ENCODE measurements around the gene TTLL9.
"Not testable (repeated sequence)": the region's sequence is repeated elsewhere in the genome, so short reads cannot be mapped to it uniquely, and the experiment has no call there.

TTLL9 gene

DNA sequence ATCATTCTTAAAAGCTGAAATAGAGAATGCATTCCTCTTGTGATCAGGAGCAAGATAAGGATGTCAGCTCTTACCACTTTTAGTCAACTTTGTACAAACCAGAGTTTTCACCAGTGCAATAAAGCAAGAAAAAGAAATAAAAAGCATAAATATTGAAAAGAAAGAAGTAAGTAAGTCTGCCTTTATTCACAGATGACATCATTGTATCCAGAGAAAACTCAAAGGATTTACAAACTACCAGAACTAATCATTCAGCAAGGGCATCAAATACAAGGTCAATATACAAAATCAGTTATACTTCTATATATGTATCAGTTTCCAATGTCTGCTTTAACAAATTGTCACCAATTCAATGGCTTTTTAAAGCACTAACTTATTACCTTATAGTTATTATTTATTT, 13.4 kb downstream of the TTLL9 start:
- DNase-seq, result no peak

DNA sequence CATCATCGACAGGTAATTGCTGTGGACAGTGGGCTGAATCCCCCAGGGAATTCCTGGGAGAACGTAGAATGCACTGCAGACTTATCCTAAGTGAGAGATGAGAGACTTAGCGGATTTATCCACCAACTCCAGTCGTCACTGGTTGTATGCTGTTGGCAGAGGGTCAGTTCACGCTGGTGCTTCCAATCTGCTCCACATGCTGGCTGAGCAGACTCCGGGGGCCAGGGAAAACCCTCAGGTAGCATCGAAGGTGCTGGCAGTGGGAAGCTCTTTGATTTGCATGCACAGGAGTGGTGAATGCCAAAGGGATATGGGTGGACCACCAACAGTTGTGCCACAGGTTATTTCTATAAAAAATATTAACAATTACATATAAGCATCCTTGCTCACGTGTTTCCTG, 20.2 kb downstream of the TTLL9 start:
- no peak for DNase-seq

DNA sequence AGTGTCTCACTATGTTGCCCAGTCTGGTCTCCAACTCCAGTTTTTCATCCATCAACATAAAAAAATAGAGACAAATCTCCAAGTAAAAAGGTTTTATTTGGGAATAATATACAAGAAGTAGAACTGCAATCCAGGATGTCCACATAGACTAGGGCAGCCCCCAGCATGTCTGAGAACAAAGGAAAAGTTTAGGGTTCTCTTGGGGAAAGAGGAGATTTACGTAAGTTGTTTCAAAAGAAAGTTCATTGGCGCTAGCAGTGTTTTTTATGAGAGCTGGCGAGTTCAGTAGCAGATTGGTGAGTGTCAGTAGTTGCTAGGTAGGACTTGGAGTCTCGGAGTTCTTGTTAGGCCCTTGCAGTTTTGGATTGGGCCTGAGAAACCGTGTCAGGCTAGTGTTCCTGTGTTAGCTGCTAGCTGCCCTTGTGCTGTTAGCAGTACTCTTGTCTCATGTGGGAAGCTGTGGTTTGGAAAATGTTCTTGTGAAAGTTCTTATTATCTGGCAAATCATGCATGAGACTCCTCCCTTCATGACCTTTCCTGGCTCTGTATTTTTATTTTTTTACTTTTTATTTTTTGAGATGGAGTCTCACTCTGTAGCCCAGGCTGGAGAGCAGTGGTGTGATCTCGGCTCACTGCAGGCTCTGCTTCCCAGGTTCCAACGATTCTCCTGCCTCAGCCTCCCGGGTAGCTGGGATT, 24.7 kb downstream of the TTLL9 start:
- no peak for DNase-seq

DNA sequence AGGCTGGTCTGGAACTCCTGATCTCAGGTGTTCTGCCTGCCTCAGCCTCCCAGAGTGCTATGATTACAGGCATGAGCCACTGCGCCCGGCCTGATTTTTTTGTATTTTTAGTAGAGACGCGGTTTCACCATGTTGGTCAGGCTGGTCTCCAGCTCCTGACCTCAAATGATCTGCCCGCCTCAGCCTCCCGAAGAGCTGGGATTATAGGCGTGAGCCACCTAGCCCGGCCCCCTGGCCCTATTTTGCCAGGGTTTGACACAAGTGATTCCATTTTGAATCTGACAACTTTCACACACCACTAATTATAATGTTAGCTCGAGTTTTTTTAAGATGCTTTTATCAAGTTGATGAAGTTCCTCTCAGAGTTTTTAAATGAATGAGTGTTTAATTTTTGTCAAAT, 25.6 kb downstream of the TTLL9 start:
- DNase-seq, result no peak

DNA sequence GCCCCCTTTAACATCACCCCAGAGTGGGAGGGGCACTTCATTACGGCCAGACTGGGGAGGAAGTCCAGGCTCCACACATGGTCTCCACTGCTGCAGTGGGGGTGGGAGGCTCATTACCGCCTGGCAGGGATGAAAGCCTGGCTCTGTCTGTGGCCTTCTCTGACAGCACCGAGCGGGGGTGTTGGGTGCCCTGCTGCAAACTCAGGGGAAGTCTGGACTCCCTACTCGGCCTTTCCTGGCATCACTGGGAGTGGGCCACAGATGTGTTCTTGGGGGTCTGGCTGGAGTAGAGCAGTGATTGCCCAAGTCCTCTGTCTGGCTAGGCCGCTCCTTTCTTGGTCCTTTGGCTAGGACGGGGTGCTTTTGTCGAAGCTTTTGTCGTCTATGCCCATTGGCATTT, 27.1 kb downstream of the TTLL9 start:
- DNase-seq, result no peak

DNA sequence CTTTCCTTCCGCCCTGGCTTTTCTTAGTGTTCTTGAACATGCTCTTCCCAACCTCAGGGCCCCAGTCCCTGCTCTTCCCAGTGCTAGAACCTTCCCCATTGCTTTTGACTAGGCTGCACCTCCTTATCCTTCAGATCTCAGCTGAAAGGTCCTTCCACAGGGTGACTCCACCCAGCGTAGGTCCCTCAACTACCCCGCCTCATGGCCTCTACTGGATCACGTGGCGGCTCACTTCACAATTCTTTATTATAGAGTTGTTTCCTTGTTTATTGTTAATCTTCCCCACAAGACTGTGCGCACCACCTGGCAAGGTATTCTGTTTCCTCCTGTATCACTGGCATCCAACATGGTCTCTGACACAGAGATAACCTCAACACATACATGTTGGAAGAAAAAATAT, 31.2 kb downstream of the TTLL9 start:
- no peak for DNase-seq

DNA sequence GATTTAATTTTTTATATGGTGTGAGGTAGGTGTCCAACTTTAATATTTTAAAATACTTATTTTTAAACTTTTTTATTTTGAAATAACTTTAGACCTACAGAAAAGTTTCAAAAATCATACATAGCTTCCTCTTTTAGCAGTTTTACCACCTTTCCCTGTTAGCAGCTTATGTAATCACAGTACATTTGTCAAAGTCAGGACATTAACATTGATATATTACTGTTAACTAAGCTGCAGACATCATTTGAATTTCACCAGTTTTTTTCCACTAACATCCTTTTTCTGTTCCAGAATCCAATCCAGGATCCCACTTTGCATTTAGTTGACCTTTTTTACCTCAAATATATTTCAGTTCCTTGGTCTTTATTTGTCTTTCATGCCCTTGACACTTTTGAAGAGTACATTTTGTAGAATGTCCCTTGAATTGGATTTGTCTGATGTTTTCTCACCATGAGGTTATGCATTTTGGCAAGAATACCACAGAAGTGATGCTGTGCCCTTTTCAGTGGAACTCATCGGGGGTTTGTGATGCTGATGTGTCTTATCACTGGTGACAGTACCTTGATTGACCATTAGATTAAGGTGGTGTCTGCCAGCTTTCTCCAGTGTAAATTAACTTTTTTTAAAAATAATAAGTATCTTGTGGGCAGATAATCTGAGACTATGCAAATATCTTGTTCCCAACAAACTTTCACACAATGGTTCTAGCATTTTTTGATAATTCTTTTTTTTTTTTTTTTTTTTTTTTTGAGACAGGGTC, 33.4 kb downstream of the TTLL9 start:
- DNase-seq, result no peak

DNA sequence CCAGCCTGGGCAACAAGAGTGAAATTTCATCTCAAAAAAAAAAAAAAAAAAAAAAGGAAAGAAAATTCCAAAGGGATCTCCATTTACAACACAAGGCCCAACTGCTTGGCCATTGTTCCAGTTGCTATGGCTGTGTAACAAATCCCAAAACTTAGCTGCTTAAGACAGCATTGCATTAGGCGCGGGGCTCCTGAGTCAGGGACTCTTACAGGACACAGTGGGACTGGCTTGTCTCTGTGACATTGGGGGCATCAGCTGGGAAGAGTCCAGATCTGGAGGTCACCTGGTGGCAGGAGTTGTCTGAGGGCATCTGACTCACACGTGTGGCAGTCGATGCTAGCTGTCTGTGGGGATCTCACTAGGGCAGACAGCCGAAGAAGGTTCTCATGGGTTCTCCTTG, 35.6 kb downstream of the TTLL9 start:
- DNase-seq, result no peak

DNA sequence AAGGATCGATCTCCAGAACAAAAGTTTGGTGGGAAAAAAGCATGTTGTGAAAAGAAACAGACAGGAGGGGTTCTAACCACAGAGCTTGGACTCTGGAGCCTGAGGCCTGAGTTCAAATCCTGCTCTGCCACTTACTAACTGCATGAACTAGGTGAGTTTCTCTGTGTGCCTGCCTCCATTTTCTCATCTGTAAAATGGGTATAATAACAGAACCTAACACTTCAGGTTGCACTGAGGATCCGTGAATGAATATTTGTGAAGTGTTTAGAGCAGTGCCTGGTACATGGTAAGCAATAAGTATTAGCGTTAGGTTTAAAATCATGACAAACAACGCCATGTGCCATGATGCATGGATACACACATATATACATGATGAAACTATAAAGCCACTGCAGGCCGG, 36.6 kb downstream of the TTLL9 start:
- no peak for DNase-seq

DNA sequence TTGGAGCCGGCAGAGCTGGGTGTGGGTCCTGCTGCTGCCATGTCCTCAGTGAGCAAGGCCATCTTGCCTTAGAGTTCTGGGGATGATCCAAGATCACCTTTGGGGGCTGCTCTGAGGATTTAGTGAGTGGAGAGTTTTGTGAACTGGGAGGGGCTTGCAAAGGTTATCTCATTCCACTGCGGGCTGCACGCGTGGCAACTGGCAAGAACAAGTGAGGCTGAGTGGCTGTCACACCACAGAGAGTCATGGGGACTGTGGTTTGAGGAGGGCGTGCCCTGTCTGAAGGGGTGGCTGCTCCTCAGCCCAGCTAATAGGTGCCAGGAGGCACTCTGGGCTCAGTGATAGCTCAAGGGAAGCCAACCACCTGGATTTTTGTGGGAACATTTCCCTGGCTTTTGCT, 37.6 kb downstream of the TTLL9 start:
- DNase-seq, result no peak

DNA sequence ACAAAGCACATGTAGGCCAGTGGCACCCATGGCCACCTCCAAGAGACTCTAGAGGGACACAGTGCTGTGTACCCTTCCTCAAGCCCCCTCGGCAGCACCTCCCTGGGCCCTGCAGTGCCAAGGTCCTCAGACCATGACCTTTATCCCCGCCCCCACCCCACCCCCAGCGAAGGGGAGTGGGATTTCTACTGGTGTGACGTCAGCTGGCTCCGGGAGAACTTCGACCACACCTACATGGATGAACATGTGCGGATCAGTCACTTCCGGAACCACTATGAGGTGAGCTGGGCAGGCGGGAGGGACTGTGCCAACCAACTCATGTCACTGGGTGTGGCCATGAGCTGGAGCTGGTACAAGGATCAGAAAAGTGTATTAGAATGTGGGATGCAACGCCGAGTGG, 38.0 kb downstream of the TTLL9 start:
- DNase-seq, result no peak

DNA sequence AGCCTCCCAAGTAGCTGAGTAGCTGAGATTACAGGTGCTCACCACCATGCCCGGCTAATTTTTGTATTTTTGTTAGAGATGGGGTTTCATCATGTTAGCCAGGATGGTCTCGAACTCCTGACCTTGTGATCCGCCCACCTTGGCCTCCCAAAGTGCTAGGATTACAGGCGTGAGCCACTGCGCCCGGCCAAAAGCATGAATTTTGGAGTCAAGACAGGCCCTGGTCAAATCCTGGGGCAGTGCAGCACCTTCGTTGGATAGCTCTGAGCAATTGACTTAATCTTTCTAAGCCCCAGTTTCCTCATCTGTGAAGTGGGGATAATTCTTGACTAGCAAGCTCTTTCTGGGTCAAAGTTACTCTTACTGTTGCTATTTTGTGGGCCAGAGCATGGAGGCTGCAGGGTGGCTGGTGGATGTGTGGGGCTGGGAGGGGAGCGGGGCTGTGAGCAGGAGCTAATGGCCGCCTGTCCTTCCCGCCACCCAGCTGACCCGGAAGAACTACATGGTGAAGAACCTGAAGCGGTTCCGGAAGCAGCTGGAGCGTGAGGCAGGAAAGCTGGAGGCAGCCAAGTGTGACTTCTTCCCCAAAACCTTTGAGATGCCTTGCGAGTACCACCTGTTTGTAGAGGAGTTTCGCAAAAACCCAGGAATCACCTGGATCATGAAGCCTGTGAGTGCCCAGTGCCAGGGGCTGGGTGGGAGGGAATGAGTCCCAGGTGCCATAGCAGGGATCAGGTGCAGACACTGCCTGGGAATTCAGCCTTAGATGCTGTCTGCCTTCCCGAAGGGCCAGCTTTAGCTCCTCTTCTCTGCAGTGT, 39.0 kb downstream of the TTLL9 start:
- no peak for DNase-seq

DNA sequence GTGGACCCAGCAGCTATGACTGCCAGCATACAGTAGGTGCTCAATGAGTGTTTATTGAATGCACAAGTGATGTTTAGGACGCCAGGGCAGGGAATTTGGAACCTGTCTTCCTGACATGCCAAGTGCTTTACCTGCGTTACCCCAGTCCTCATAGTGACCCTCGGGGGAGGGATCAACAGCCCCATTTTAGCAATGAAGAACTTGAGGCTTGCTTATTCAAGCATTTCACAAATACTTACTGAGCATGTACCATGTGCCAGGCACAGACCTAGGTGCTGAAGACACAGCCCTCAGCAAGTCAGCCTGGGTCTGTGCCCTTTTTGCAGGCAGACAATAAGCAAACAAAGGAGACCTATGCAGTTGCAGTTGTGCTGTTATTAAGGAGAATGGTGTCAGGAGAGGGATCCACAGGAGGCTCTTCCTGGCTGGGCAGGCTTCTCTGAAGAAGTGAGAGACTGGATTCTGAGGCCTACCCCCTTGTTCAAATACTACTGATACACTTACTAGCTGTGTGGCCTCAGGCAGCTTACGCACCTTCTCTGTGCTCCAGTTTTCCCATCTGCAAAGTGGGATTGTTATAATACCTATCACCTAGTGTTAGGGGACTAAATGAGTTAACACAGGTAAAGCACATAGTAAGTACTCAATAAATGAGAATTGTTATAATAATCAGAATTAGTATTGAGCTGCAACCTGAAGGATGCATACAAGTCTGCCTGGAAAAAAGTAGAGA, 39.8 kb downstream of the TTLL9 start:
- DNase-seq, result no peak

DNA sequence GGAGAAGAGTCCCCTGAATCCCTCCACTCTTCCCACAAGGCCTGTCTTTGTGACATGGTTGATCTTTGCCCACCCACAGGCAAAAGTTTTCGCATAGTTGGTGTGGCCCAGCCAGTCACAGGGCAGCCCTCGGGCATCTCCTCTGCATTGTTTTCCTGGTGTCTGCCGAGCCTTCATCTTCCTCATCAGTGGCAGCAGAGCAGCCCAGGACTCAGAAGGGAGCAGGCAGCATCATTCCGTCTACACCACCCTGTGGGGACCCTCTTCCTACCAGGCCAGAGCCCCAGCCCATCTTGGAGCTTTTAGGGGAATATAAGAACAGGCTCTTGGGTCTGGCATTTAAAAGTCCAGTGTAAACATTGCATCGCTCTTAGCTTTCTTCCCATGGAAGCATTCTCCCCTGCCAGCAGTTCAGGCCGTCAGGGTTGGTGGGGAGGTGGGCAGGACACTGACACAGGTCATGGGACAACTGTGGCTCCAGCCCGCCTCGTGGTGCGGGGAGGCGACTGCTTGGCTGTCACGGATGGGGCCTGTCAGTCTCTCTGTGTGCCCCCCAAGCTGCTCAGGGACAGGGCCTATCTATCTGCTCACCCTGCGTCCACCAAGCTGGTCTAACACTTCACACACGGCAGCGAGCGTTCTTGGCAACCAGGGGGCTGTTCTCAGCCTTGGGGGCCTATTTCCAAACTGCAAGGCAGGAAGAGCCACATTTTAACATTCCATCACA, 43.2 kb downstream of the TTLL9 start:
- no peak for DNase-seq

DNA sequence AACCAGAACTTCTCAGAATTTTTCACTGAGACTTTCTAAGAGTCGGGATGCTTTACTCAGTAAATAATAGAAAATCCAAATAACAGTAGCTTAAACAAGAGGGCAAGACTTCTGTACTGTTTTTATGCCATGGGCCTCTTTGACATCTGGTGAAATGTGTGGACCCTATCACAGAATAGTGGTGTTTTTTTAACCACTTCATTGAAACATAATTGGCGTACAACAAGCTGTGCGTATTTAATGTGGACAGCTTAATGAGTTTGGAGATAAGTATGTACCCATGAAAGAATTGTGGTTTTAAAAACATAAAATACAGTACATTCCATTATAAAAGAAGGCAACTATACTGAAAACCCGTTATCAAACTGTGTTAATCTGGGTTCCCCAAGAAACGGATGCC, 43.7 kb downstream of the TTLL9 start:
- no peak for DNase-seq

DNA sequence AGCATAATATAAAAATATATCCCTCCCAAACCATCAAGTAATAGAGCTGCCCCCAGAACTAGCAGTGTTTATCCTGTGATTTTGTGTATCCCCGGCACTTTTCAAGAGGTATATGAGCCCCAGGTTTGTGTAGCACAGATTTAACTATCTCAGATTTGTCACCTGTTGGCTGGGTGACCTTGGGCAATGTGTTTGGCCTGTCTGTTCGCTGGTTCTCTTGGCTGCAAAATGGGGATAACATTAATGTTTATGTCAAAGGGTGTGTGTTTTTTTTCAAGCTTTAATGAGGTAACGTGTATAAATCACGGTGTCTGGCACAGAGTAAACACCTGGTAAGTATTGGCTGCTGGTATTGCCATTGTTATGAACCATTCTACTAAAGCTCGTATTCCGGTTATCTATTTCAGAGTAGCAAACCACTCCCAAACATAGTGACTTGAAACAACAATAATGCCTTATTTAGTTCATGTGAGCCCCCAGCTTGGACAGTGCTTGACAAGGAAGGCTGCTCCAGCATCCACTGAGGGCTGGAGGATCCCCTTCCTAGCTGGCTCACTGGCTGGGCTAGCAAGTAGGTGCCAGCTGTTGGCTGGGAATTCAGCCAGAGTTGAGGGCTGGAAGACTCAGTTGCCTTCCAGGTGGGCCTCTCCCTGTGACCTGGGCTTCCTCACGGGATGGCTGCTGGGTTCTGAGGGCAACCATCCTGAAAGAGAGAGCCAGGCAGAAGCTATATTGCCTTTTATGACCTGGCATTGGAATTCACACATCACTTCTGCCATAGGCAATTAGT, 45.3 kb downstream of the TTLL9 start:
- peak in 1 of 2 experiments; percentile 71 for DNase-seq

DNA sequence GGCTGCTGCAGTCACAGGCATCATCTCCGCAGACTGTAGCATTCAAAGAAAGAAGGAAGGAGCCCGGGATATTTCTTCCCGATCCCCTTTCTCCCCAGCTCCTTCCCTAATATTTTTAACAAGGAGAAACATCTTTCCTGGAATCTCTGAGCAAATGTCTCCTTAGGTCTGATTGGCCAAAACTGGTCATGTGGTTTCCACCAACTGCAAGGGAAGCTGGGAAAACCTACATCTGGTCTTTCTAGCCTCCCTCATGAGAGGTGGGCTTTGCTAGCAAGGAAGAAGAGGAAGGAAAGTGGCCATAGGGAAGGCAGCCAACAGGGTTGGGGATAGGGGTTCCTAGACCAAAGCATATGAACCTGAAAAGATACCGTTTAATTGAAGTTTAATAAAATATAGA, 46.3 kb downstream of the TTLL9 start:
- DNase-seq, result no peak

DNA sequence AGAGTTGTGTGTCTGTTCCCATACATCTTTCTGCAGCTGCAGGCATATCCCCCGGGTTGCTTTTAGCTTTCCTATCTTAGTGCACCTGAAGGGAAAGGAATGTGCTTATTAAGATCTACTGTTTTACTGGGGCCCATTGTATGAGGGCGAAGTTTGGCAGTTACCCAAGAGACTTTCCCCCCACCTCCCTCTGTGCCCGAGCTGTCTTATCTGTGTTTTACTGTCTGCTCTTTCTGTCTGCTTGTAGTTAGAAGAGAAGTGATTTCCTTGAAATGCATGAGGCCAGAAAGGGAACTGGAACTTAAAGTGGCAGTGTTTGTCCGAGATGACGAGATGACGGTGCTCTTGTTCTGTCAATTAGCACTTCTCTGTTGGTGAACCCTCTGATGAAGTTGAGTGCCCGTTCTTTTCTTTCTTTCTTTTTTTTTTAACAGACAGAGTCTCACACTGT, 47.6 kb downstream of the TTLL9 start:
- not testable (repeated sequence) for DNase-seq

DNA sequence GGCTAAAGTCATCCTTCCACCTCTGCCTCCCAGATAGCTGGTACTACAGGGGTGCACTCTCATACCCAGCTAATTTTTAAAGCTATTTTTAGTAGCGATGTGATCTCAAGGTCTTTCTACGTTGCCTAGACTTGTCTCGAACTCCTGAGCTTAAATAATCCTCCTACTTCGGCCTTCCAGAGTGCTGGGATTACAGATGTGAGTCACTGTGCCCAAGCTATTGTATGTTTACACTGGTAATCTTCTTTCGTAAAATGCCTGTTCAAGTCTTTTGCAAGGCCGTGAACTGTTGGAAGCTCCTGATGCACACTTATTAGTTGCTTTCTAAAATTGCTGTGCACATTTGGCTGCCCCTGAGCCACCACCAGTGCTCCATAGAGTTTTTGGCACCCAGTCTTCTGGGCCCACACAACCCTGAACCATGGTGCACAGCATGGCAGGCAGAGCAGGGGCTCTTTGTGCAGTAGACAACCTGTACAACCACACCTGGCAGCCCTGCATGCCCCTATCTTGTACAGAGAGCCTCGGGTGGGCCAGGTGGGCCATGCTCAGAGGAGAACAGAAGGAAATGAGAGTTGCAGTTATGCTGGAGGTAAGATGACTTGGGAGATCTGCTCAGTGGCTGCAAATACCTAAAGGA, 48.2 kb downstream of the TTLL9 start:
- DNase-seq, result no peak

DNA sequence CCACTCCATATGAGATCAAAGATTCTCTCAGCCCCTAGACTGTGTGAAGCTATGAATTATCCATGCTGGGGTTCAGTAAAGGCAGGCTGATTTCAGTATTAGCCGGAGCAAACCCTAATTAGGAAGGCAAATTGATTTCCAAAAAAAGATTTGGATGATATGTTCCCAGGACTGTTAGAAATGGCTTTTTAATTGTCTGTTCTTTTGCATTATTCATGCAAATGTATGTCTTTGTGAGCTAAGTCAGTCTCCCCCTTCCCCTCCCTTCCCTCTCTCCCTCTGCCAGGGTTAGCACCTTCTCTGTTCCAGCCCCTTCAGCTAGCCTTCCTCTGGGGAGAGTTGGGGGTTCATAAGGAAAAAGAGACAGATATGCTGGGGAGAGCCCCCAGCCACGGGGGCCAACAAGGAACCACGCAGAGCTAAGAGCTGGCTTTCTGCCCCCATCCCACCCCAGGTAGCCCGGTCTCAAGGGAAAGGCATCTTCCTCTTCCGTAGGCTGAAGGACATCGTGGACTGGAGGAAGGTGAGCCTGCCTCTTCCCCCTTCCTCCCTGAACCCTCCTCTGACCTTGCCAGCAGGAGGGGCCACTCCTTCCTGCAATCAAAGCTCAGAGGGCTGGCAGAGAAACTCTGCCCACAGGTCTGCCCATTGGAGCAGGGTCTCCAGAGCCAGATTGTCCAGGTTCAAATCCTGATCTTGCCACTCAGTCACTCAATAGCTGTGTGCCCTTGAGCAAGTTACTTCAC, 49.1 kb downstream of the TTLL9 start:
- no peak for DNase-seq
